RWPE1 (cell line): ENCODE measurements around the gene FAIM2.

Source experiments
- CTCF ChIA-PET: fragments of 350-600 bp; sonication (Branson Sonifier 250); formaldehyde crosslinking; extraction: SDS; loops from one replicate; lab custom pipeline; 2021; lab: Yijun Ruan, JAX
- POLR2A ChIA-PET: fragments of 400-600 bp; formaldehyde crosslinking; extraction: SDS; loops from one replicate; lab custom pipeline; 2020; ENCODE audit warnings: antibody characterized with exemption; ENCODE audit not compliant: low non-redundant PET; lab: Yijun Ruan, JAX
- DNase-seq: peaks from one replicate; pipeline ENCODE4 v3.0.0; 2012; ENCODE audit warnings: low spot score
- H3K27ac ChIP-seq: fragments of 450-650 bp; 2 replicates; pipeline ENCODE4 v1.5.1; 2017
- CTCF ChIP-seq: fragments of 450-650 bp; conservative IDR thresholded peaks from 2 replicates; pipeline ENCODE4 v1.5.1; 2017; ENCODE audit warnings: low read depth, mild to moderate bottlenecking

FAIM2 gene

GRCh38 chr12:49885663-49886461 is 17.8 kb downstream of the FAIM2 start:
- DNase-seq, result no peak
- CTCF ChIA-PET, result interaction anchor here (0.6 kb wide), 1 partner anchor 21 kb away, joined by 6 read pairs; no protein-coding TSS in a partner anchor
- no peak overlapping the region for H3K27ac ChIP-seq
- POLR2A ChIA-PET, result no interaction called here
- no peak for TF ChIP-seq CTCF

DNA sequence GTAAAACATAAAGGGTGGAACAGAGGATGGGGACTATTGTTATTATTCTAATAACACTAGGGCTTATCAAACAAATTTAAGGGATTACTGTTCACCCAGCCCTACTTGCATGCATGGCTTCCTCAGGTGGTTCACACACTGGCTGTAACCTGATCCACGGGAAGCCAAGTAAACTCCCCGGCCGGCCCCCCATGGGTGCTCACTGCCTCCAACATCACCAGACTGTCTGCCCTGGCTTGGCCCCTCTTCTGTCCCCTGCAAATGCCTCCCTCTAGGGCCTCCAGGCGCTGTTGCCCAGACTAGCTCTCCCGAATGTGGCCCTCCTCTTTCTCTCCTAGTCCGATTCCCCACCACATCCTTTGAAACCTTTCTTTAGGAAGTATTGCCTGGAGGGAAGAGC is 18.6 kb downstream of the FAIM2 start:
- ChIA-PET POLR2A (no interaction called here), CTCF (no interaction called here)
- H3K27ac ChIP-seq, result no peak overlapping the region
- TF ChIP-seq CTCF, result no peak
- no peak for DNase-seq

DNA sequence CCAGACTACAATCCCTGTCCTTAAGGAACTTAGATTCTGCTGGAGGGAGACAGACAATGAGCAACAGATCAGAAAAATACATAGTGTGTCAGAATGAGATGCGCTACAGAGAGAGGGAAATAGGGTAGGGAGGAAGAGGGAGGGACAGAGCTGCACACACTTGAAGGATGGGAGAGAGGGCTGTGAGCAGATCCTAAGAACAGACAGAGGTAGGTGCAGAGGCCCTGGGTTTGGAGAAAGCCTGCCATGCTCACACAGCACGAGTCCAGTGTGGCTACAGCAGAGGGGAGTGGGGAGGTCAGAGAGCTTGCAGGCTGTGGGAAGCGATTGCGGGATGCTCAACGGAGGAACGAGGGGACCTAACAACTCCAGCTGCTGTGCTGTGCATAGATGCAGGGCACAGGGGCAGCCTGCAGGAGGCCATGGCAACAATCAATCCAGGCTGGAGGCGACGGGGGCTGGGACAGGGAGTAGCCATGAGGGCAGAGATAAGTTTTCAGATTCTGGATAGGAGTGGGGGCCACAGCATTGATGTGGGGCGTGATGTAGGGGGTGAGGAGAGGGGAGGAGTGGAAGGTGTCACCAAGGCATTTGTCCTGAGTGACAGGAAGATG is 20.7 kb downstream of the FAIM2 start:
- ChIA-PET CTCF (interaction anchor here (0.7 kb wide), 1 partner anchor 61 kb away, joined by 5 read pairs; no protein-coding TSS in a partner anchor), POLR2A (interaction anchor here (0.5 kb wide), 1 partner anchor 231 kb away, joined by 4 read pairs; no protein-coding TSS in a partner anchor)
- no peak for DNase-seq
- no peak overlapping the region for H3K27ac ChIP-seq
- no peak for TF ChIP-seq CTCF

DNA sequence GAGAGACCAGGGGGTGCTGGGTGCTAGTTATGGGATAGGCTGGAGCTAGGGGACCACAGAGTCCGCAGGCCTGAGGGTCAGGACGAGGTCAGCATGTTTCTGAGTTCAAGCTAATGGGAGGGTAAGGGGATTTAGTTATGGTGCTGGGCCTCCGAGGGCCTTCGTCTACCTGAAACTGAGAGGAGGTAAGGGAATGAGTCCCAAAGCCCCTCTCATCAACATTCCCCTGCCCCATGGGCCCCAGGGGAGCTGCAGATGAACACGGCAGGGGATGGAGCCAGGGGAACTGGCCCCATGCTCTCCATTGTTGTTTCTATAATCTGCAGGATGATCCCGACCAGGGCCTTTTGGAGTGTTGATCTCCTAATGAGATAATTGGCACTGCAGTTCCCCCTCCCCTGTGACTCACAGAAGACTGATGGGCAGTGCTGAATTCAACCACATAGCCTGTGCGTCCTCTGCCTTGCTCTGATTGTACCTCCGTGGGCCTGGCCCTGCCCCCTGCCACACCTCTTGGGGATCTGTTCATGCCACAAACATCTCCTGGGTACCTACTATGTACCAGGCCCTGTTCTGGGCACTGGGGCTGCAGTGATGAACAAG is 21.4 kb downstream of the FAIM2 start:
- no peak overlapping the region for H3K27ac ChIP-seq
- ChIA-PET CTCF (interaction anchor here (0.7 kb wide), 1 partner anchor 61 kb away, joined by 5 read pairs; no protein-coding TSS in a partner anchor), POLR2A (no interaction called here)
- DNase-seq, result no peak
- no peak for TF ChIP-seq CTCF

DNA sequence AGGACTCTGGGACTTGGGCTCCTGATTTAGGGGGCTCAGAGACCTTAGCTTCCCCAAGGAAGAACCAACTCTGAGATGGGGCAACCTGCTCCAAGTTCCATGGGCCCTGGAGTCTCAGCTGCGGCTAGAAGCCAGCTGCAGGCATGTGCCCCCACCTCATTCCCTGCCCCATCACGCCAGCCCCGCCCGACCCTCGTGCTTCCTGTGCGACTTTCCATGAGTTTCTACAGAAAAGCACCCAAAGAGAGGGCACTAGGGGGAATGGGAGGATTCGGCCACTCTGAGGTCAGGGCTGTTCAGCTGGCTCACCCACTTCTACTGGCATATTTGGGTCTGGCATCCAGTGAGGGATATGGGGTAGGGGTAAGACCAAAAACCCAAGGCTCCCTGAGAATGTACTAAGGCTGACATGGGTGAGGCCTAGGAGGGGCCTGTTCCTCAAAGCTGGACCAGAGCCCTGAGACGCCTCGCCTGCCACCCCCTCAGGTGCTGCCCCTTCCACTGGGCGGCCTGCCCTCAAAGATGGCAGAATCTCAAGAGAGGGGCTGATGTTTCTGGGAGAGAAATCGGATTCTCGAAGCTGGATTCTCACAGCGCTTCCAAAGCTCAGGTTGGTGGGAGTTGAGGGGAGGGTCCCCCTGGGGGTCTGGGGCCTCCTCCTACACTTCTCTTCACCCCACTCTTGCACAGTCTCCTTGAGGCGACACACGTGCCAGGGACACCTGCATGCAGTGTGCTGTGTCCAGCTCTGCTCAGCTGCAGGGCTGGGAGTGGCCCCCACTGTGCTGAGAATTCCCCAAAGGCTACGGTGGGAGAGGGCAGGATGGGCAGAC is 22.1 kb downstream of the FAIM2 start:
- ChIA-PET POLR2A (no interaction called here), CTCF (no interaction called here)
- TF ChIP-seq CTCF, result no peak
- no peak for DNase-seq
- no peak overlapping the region for H3K27ac ChIP-seq
